Type B pancreatic cell (in vitro differentiated cells): Measurements from ENCODE around the gene KCNC2. TPM values are rescaled to one million over a fixed set of nuclear protein-coding genes. Genes with fewer than 3 reads are reported as not detected.

ENCODE experiments used
- DNase-seq: peaks from one replicate; pipeline ENCODE4 v3.0.0; 2021; ENCODE audit warnings: mixed read lengths; ENCODE audit not compliant: unreplicated experiment; ENCODE audit errors: extremely low spot score
- H3K27ac Mint-ChIP-seq: 2 replicates; pipeline ENCODE4 v1.8.0; 2021; ENCODE audit warnings: mild to moderate bottlenecking, mixed read lengths
- H3K27me3 Mint-ChIP-seq: 2 replicates; pipeline ENCODE4 v1.8.0; 2021; ENCODE audit warnings: mixed read lengths
- H3K36me3 Mint-ChIP-seq: 2 replicates; pipeline ENCODE4 v1.8.0; 2021; ENCODE audit warnings: mixed read lengths
- H3K4me1 Mint-ChIP-seq: one replicate; pipeline ENCODE4 v1.8.0; 2021; ENCODE audit warnings: mixed read lengths; ENCODE audit not compliant: unreplicated experiment
- H3K4me3 Mint-ChIP-seq: 2 replicates; pipeline ENCODE4 v1.8.0; 2021; ENCODE audit warnings: mild to moderate bottlenecking, mixed read lengths
- H3K9me3 Mint-ChIP-seq: 2 replicates; pipeline ENCODE4 v1.8.0; 2021; ENCODE audit warnings: mixed read lengths
- CTCF ChIP-seq: fragments of 200-600 bp; sonication (generic); conservative IDR thresholded peaks from 2 replicates; pipeline ENCODE4 v1.5.0; 2021; ENCODE audit warnings: antibody characterized with exemption, mild to moderate bottlenecking
- total RNA-seq: library from RNA; stranded (reverse); gene quantifications from 2 replicates; pipeline ENCODE4 v1.2.1, GENCODE V29; 2021; ENCODE audit warnings: low replicate concordance

Gene KCNC2
- total RNA-seq, 1 donor from 2014 or later, result 1.3 TPM

- no peak for TF ChIP-seq CTCF
- Mint-ChIP-seq H3K4me1 (peaks cover 14% of the 10 kb centered on the region), H3K27me3 (no peaks in the 10 kb centered on the region), H3K36me3 (no peaks in the 10 kb centered on the region), H3K27ac (no peak overlapping the region), H3K9me3 (peaks cover 6% of the 10 kb centered on the region), H3K4me3 (no peak overlapping the region)
- no peak for DNase-seq
Observed at GRCh38 chr12:75116646-75117198, 92.9 kb downstream of the KCNC2 start.

GRCh38 chr12:75115748-75116147 lies 93.9 kb downstream of the KCNC2 start:
- H3K27ac Mint-ChIP-seq, result no peak overlapping the region
- peaks cover under 1% of the 10 kb centered on the region for H3K9me3 Mint-ChIP-seq
- no peak overlapping the region for H3K4me3 Mint-ChIP-seq
- peaks cover 8% of the 10 kb centered on the region for H3K4me1 Mint-ChIP-seq
- no peak for DNase-seq
- TF ChIP-seq CTCF, result no peak
- H3K27me3 Mint-ChIP-seq, result no peaks in the 10 kb centered on the region
- H3K36me3 Mint-ChIP-seq, result no peaks in the 10 kb centered on the region

GRCh38 chr12:75103822-75104221 lies 105.8 kb downstream of the KCNC2 start:
- Mint-ChIP-seq H3K9me3 (no peaks in the 10 kb centered on the region), H3K27me3 (no peaks in the 10 kb centered on the region), H3K4me3 (no peak overlapping the region), H3K4me1 (no peaks in the 10 kb centered on the region), H3K36me3 (no peaks in the 10 kb centered on the region), H3K27ac (no peak overlapping the region)
- no peak for TF ChIP-seq CTCF
- no peak for DNase-seq

GRCh38 chr12:75101781-75102180 lies 107.9 kb downstream of the KCNC2 start:
- no peak overlapping the region for H3K27ac Mint-ChIP-seq
- no peak for TF ChIP-seq CTCF
- DNase-seq, result no peak
- H3K9me3 Mint-ChIP-seq, result no peaks in the 10 kb centered on the region
- H3K4me3 Mint-ChIP-seq, result no peak overlapping the region
- no peaks in the 10 kb centered on the region for H3K36me3 Mint-ChIP-seq
- no peaks in the 10 kb centered on the region for H3K4me1 Mint-ChIP-seq
- no peaks in the 10 kb centered on the region for H3K27me3 Mint-ChIP-seq

GRCh38 chr12:75099210-75099609 lies 110.4 kb downstream of the KCNC2 start:
- H3K27me3 Mint-ChIP-seq, result no peaks in the 10 kb centered on the region
- H3K36me3 Mint-ChIP-seq, result no peaks in the 10 kb centered on the region
- H3K9me3 Mint-ChIP-seq, result no peaks in the 10 kb centered on the region
- H3K4me3 Mint-ChIP-seq, result no peak overlapping the region
- TF ChIP-seq CTCF, result no peak
- no peak for DNase-seq
- H3K27ac Mint-ChIP-seq, result no peak overlapping the region
- H3K4me1 Mint-ChIP-seq, result no peaks in the 10 kb centered on the region

GRCh38 chr12:75097003-75097402 lies 112.6 kb downstream of the KCNC2 start:
- H3K4me1 Mint-ChIP-seq, result no peaks in the 10 kb centered on the region
- TF ChIP-seq CTCF, result no peak
- H3K36me3 Mint-ChIP-seq, result no peaks in the 10 kb centered on the region
- no peaks in the 10 kb centered on the region for H3K9me3 Mint-ChIP-seq
- H3K27me3 Mint-ChIP-seq, result no peaks in the 10 kb centered on the region
- H3K27ac Mint-ChIP-seq, result no peak overlapping the region
- no peak overlapping the region for H3K4me3 Mint-ChIP-seq
- DNase-seq, result no peak
